IPS-NIHi7 (cell line): ENCODE measurements around the gene VMAC.

ENCODE experiments used
- DNase-seq: peaks from one replicate; pipeline ENCODE4 v3.0.0; 2012; ENCODE audit warnings: mixed read lengths; ENCODE audit errors: extremely low spot score

VMAC gene

DNA sequence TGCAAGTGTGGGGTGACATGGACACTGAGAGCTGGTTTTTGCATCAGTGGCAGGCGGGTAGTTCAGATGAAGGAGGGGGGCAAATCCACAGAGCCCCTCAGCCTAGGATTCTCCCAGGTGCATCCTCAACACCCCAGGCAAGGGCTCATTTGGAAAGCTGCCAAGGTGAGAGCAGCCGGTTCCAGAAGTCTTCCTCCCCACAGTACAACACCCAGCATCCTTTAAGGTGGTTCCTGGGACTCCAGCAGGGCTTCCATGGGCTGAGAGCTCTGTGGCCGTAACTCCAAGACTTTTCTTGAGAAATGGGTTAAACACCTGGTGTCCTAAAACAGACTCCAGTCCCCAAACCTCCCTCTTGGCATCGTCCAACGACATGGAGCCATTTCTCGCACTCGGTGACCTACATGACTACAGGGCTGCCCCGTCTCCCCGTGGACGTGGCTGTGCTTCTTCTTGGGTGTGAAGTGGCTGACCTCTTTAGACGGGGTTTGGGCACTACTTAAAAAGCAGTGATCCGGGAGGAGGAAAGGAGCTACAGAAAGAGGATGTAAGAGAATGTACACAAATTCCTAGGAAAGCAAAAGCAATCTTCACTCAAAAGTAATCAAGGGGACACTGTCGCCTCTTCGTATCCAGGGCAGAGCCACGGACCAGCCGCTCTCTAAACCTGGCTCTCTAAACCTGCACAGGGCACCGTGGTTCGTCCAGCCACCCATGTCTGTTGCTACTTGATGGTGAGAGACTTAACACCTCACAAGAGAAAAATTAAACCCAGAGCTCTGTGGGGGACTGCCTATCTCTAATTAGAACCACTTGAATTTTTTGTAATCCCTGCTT lies 47.7 kb downstream of the VMAC start:
- no peak for DNase-seq

- no peak for DNase-seq
These were observed 48.4 kb downstream of the VMAC start for GRCh38 chr19:5953030-5953589.

- DNase-seq, result no peak
These were observed 49.1 kb downstream of the VMAC start for GRCh38 chr19:5953680-5954213.

DNA sequence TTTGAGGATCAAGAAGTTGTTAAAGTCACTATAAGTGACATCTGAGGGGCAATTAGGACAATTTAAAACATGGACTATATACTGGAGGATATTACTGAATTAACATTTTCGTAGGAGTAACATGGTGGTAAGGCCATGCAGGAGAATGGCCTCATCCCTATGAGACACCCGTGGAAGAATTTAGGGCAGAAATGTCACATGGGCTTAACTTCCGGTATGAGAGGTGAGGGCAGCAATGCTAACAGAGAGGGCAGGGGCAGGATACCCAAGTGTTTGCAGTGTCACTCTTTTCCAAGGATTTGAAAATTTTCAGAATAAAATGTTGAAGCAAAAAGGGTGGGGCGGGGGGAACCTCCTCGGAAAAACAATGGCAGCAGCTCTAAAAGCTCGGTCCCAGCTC lies 49.6 kb downstream of the VMAC start:
- DNase-seq, result no peak

GRCh38 chr19:5955636-5955935 lies 50.9 kb downstream of the VMAC start:
- DNase-seq, result no peak

DNA sequence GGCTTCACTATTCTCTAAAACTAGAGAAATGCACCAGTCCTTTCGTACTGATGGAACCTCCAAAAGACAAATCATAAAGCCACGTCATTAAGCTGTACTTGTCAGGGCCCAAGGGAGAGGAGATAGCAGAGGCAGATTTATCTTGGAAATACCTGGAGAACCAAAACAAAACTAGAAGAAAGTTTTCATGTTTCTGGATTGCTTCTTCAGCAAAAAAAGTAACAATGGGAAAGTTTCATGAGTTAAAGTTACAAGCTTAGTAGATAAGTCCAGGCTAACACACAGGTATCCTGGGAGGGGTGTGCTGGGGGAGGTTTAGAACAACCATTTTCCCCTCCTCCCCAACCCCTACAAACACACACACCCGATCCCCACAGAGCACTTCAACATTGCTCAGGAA lies 51.7 kb downstream of the VMAC start:
- DNase-seq, result no peak

GRCh38 chr19:5956728-5957127 lies 52.1 kb downstream of the VMAC start:
- DNase-seq, result no peak

- no peak for DNase-seq
These were observed 52.5 kb downstream of the VMAC start for GRCh38 chr19:5957170-5957569.

GRCh38 chr19:5958074-5958850 lies 53.6 kb downstream of the VMAC start:
- no peak for DNase-seq

DNA sequence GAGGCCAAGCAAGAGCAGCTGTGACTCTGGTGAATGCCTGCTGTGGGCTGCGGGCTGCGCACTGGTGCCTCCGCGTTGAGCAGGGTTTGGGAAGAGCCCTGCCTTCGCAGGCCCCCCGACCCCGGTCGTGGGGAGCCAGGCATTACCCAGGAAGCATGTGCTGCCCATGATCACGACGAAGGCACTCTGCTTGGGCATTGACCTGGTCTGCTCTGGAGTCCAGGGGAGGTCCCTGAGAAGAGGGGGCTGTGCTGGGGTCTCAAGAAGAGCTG lies 54.1 kb downstream of the VMAC start:
- DNase-seq, result no peak

DNA sequence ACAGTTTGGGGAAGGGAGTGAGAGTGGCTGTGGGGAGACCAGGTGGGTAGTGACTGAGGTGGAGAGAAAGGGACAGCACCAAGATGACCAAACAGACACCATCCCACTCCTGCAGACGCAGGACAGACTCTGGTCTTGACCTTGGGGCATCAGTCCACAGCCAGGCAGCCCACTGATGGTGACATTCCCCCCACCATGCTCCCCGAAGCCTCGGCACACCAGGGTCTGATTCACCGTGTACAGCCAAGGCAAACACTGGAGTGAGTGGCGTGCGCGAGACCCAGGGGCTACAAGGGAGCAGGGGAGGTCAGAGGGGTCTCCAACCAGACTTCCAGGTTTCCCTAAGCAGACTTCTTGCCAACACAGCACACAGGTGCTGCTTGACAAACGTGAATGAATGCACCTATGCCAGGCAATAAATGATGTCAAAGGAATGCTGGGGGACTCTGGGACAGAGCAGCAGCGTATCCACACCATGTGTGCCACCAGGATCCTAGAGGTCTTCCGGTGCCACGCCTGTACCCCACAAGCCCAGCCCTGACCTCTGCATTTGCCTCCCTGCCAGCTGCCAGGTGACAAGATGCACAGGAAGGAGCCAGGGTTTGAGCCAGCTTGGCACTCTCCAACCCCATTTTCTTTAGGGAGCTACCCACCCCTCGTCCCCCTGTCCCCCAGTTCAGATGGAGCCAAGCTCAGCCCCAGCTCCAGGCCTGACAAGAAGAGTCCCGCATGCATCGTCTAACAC lies 54.8 kb downstream of the VMAC start:
- DNase-seq, result no peak
